GM12801 (cell line): ENCODE results near the gene GABBR2.

ENCODE experiments used
- TF ChIP-seq, protein P1 (sequence below): IDR thresholded peaks from one replicate; pipeline ENCODE4 v1.5.1; 2011; ENCODE audit warnings: control low read depth; ENCODE audit not compliant: insufficient read length; ENCODE audit errors: extremely low read depth

Gene GABBR2

GRCh38 chr9:98406469-98406868 is 302.3 kb downstream of the GABBR2 start:
- TF ChIP-seq, protein P1, sequence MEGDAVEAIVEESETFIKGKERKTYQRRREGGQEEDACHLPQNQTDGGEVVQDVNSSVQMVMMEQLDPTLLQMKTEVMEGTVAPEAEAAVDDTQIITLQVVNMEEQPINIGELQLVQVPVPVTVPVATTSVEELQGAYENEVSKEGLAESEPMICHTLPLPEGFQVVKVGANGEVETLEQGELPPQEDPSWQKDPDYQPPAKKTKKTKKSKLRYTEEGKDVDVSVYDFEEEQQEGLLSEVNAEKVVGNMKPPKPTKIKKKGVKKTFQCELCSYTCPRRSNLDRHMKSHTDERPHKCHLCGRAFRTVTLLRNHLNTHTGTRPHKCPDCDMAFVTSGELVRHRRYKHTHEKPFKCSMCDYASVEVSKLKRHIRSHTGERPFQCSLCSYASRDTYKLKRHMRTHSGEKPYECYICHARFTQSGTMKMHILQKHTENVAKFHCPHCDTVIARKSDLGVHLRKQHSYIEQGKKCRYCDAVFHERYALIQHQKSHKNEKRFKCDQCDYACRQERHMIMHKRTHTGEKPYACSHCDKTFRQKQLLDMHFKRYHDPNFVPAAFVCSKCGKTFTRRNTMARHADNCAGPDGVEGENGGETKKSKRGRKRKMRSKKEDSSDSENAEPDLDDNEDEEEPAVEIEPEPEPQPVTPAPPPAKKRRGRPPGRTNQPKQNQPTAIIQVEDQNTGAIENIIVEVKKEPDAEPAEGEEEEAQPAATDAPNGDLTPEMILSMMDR, result no peak

GRCh38 chr9:98404237-98404636 is 304.5 kb downstream of the GABBR2 start:
- TF ChIP-seq, protein P1, result no peak

DNA sequence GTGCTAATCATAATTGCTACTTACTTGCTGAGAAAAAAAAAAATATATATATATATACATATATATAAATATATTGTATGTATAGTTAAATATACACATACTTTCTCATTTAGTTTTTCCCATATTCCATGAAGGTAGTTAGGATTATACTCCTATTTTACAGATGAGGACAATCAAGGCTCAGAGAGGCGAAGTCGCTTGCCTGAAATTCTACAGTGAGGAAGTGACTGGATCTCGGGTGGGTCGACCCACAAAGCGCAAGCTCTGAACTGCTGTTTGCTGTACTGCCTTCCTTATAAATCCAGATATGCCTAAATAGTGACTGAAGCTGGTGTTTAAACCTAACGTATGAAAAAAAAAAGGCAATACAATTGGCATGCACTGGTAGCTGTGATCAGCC is 305.0 kb downstream of the GABBR2 start:
- TF ChIP-seq, protein P1, result no peak

DNA sequence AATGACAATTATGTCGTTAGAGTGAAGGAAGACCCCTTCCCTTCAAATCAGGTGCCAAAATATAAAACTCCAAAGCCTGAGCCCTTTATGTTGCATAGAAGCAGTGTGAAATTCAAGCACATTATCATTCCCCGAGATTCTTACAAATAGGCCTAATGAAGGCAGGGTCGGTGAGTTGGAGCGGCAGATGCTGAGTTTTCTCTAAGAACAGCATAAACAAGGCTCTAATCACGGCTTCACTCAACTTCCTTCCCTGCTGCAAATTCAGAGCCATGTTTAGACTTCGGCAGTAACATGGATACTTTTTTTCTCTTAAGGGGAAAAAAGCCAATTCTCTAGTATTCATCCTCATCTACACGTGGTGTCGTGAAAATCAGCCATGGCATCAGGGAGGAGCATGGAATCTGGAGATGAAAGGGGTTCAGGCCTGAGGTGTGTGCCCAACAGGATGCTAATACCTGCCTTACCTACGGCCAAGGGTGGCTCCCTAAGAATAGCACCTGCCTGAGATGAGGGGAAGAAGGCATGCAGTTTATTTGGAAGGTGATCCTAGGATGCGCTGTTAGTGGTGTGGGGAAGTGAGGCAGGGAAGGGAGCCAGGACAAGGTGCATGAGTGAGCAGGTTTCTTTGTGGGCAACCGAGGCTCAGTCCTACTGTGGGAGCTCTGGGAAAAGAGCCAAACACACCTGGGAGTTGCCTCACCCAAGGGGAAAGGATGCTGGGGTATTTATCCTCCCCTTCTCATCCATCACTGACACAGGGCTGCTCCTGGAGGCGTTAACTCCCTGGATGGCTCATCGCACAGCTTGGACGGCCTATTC is 306.5 kb downstream of the GABBR2 start:
- TF ChIP-seq, protein P1, result no peak

GRCh38 chr9:98401140-98402018 is 307.4 kb downstream of the GABBR2 start:
- TF ChIP-seq, protein P1, result no peak

- TF ChIP-seq, protein P1, result no peak
These were observed 308.6 kb downstream of the GABBR2 start for GRCh38 chr9:98399950-98400683.

DNA sequence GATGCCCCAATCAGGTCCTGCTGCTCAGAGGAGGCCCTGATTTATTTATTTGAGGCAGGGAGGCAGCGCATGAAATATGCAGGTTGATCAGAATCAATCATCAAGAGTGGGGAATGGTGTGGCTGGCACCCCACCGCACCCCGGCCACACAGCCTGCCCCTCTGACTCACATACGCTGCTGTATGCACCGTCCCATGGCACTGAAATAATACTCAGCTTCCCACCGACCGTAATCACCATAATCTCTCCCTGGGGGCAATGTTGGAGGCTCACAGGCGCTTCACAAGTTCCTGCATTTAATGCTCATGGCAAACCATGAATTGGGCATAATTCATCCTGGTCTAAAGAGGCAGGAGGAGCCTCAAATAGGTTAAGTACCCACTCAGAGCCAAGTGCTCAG is 312.1 kb downstream of the GABBR2 start:
- TF ChIP-seq, protein P1, result no peak
